ENCODE results near the gene TRPV5. TPM values are rescaled to one million over a fixed set of nuclear protein-coding genes. Genes with fewer than 3 reads are reported as not detected.

Gene TRPV5
- polyA plus RNA-seq, 5 donors, result 0.09 to 0.24 (median 0.18) TPM

DNA sequence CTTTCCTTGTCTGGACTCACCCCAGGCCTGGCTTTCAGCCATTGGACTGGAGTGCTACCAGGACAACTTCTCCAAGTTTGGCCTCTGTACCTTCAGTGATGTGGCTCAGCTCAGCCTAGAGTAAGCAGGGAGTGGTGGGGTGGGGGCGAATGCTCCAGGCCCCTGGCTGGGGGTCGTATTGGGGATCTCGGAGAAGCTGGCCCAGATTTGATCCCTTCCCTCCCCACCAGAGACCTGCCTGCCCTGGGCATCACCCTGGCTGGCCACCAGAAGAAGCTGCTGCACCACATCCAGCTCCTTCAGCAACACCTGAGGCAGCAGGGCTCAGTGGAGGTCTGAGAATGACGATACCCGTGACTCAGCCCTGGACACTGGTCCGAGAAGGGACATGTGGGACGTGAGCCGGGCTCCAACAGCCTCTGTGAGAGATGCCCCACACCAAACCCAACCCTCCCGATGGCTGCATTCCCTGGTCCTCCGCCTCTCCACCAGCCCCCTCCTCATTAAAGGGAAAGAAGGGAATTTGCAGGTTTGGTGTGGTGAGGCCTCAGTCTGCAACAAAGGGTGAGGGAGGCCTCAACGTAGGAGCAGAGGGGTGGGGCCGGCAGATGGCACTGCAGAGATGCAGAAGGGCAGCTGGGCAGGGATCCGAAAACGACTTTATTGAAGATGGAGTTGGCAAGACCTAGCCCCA, 62.8 kb downstream of the TRPV5 start:
- no peak for DNase-seq

- DNase-seq, result no peak
Observed at GRCh38 chr7:142870147-142870559, 63.4 kb downstream of the TRPV5 start.

DNA sequence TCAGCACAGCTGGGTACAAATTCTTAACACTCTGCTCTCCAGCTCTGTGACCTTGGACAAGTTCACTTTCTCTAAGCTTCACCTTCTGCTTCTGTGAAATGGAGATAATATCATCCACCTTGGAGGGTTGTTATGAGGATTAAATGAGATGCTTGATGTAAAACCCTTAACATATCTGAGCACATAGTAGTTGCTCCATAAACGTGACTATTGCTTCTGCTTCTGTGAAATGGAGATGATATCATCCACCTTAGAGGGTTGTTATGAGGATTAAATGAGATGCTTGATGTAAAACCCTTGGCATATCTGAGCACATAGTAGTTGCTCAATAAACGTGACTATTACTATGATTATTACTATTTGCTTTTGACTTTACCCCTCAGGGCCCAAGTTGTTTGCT, 64.1 kb downstream of the TRPV5 start:
- DNase-seq, result no peak

- no peak for DNase-seq
Observed at GRCh38 chr7:142868986-142869415, 64.5 kb downstream of the TRPV5 start.

DNA sequence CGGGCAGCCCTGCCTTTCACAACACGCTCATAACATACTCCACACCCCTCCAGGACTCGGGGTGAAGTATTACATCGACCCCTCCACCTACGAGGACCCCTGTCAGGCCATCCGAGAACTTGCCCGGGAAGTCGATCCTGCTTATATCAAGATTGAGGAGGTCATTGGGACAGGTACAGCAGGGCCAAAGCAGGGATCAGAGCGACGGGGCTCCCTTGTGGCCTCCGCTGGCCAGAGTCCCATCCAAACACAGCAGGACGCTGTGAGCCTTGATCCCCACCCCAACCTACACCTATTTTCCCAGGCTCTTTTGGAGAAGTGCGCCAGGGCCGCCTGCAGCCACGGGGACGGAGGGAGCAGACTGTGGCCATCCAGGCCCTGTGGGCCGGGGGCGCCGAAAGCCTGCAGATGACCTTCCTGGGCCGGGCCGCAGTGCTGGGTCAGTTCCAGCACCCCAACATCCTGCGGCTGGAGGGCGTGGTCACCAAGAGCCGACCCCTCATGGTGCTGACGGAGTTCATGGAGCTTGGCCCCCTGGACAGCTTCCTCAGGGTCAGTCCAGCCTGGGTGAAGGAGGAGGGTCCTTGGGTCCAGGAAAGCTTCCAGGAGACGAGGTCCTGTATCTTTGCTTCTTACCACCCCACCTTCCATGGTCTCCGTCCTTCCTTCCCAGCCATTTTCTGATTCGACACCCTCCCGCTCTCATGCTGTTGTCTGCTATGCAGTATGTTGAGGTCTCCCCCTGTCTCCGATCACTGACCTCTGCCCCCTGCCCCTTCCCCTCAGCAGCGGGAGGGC, 65.2 kb downstream of the TRPV5 start:
- DNase-seq, result no peak

DNA sequence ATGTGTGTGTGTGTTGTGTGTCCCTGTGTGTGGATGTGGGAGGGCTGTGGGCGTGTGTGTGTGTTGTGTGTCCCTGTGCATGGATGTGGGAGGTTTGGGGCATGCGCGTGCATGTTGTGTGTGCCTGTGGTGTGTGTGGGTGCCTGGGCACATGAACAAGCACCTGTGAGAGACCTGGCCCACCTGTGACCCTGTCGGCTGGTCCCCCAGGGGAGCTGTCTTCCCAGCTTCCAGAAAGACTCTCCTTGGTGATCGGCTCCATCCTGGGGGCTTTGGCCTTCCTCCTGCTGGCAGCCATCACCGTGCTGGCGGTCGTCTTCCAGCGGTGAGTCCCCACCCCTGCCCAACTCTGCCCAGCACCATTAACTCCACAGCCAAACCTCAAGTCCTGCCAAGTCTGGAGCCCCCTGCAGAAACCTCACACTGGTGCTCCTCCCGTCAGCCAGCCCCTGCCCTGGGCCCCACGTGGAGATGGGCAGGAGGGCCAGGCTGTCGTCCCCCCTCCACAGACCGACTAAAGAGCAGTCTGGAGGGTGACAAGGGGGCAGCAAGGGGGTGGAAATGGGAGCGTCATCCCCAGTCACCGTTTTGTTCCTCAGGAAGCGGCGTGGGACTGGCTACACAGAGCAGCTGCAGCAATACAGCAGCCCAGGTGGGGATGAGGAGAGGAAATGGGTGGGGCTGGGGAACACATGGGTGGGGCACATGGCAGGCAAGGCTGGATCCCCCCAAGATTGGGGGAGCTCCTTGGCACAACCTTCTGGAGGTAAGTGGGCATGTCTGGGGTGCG, 66.0 kb downstream of the TRPV5 start:
- DNase-seq, result no peak

DNA sequence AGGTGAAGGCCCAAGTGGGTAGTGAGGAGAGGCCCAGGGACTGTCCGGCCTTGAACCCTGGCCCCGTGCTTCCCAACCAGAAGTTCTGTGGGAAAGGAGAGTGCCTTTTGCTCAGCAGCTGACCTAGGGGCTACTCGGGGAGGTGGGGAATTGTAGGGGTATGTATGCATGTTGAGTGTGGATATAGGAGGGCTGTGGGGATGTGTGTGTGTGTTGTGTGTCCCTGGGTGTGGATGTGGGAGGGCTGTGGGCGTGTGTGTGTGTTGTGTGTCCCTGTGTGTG, 66.5 kb downstream of the TRPV5 start:
- no peak for DNase-seq

DNA sequence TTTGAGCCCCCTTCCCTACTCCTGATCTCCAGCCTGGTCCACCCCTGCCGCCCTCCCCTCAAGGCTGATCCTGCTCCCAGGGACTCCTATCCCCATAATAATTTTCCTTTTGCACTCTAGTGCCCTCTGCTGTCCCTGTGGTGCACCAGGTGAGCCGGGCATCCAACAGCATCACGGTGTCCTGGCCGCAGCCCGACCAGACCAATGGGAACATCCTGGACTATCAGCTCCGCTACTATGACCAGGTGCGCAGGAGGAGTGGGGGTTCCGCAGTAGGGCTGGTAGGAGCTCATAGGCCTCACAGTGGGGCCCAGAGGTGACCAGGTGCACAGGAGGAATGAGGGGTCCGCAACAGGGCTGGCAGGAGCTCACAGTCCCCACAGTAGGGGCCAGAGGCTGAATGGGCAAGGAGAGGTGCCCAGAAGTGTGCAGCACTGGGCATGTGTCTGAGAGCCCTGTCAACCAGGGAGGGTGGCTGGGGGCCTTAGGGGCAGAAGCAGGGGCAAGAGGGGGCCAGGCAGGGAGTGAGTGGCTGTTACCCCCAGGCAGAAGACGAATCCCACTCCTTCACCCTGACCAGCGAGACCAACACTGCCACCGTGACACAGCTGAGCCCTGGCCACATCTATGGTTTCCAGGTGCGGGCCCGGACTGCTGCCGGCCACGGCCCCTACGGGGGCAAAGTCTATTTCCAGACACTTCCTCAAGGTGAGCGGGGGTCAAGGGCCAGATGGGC, 67.0 kb downstream of the TRPV5 start:
- DNase-seq, result no peak

GRCh38 chr7:142865766-142866165, 67.8 kb downstream of the TRPV5 start:
- no peak for DNase-seq

- DNase-seq, result no peak
Observed at GRCh38 chr7:142864980-142865747, 68.4 kb downstream of the TRPV5 start.

GRCh38 chr7:142863891-142864685, 69.5 kb downstream of the TRPV5 start:
- no peak for DNase-seq

- DNase-seq, result no peak
Observed at GRCh38 chr7:142862786-142863400, 70.7 kb downstream of the TRPV5 start.

DNA sequence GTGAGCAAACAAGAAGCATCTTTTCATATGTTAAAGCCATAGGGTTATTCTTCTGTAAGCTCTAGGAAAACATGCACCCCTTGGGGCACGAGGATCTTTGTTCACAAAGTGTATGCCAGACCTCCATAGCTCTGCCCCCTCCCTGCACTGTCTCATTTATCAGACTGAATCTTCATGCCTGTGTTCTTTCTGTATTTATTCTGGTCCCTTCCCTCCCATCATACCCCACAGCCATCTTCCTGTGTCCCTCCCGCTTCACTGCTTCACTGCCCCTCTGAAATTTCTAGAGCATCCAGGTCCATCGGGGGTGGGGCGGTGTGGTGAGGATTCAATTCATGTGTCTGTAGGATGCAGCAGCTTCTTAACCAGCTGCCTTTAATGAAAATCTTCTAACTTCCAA, 71.2 kb downstream of the TRPV5 start:
- no peak for DNase-seq

- DNase-seq, result no peak
Observed at GRCh38 chr7:142860968-142861367, 72.6 kb downstream of the TRPV5 start.

GRCh38 chr7:142859829-142860228, 73.7 kb downstream of the TRPV5 start:
- peak; percentile 47 to 59 for DNase-seq

- no peak for DNase-seq
Observed at GRCh38 chr7:142859411-142859810, 74.1 kb downstream of the TRPV5 start.
